HepG2 (cell line): ENCODE results near the gene APBB1IP. TPM values are rescaled to one million over a fixed set of nuclear protein-coding genes. Genes with fewer than 3 reads are reported as not detected.

Experiments
- ATAC-seq: fragments of 200-7000 bp; cut with Tn5 transposase; 3 replicates; pipeline ENCODE4 v1.9.1; 2020; ENCODE audit warnings: mild to moderate bottlenecking, moderate library complexity
- BruUV-seq: library from RNA; stranded (reverse); fragments of 400-500 nt; replicated peaks from 2 replicates; lab custom pipeline; 2021; lab: Mats Ljungman, UMichigan
- CTCF ChIA-PET: fragments of 300-600 bp; formaldehyde crosslinking; extraction: SDS; loops from one replicate; lab custom pipeline; 2021; ENCODE audit warnings: low total read pairs, inconsistent platforms, low intra/inter-chr PET ratio; lab: Yijun Ruan, JAX
- POLR2A ChIA-PET: fragments of 350-600 bp; sonication (Branson Sonifier 250); formaldehyde crosslinking; loops from one replicate; lab custom pipeline; 2020; ENCODE audit warnings: antibody characterized with exemption, inconsistent platforms; lab: Yijun Ruan, JAX
- DNase-seq: peaks from one replicate; pipeline ENCODE4 v3.0.0-alpha.2; 2015; ENCODE audit warnings: low spot score
- FAIRE-seq: peaks from 3 replicates; lab custom pipeline; 2011; peaks lifted over from hg19 to GRCh38; lab: Jason Lieb, UNC
- H2AFZ ChIP-seq: one replicate; pipeline ENCODE4 v1.6.1; 2011; ENCODE audit warnings: low read length, inconsistent platforms
- H3K27ac ChIP-seq: fragments of 300-600 bp; 3 replicates; pipeline ENCODE4 v1.8.0; 2011; ENCODE audit warnings: mixed run types, mild to moderate bottlenecking, mixed read lengths, low read length, inconsistent platforms; ENCODE audit not compliant: insufficient read depth; ENCODE audit errors: extremely low read length
- H3K27me3 ChIP-seq, 2 experiments: fragments of 200-600 bp in 1 of 2; 2 replicates in 1 of 2; 3 replicates in 1 of 2; pipeline versions ENCODE4 v1.6.0 to v1.8.0; 2011; ENCODE audit warnings: low read length in 2 of 2, mild to moderate bottlenecking in 2 of 2, moderate library complexity in 2 of 2, inconsistent platforms in 1 of 2; ENCODE audit not compliant: insufficient read depth in 2 of 2, control insufficient read depth in 1 of 2
- H3K36me3 ChIP-seq, 2 experiments: fragments of 200-600 bp in 1 of 2; replicated peaks in 1 of 2; 2 replicates in 1 of 2; 3 replicates in 1 of 2; pipeline versions ENCODE4 v1.5.1 to v1.8.0; 2011; ENCODE audit warnings: low read length in 2 of 2, inconsistent platforms in 1 of 2; ENCODE audit not compliant: insufficient read depth in 2 of 2, control insufficient read depth in 1 of 2
- H3K4me1 ChIP-seq: 2 replicates; pipeline ENCODE4 v1.5.1; 2012; ENCODE audit warnings: low read length, inconsistent platforms; ENCODE audit not compliant: insufficient read depth
- H3K4me2 ChIP-seq: 2 replicates; pipeline ENCODE4 v1.6.0; 2011; ENCODE audit warnings: low read depth, low read length, inconsistent platforms
- H3K4me3 ChIP-seq, 3 experiments: fragments of 200-600 bp in 1 of 3; sonication (generic), shearing (Covaris generic) in 1 of 3; replicated peaks in 1 of 3; 2 replicates each; pipeline ENCODE4 v1.5.1; 2011 to 2016; ENCODE audit warnings: low read length in 3 of 3, inconsistent platforms in 2 of 3, low read depth in 2 of 3, mild to moderate bottlenecking in 2 of 3, control low read depth in 1 of 3, mixed read lengths in 1 of 3; ENCODE audit not compliant: insufficient read depth in 1 of 3
- H3K79me2 ChIP-seq: one replicate; pipeline ENCODE4 v1.6.1; 2011; ENCODE audit warnings: low read length, inconsistent platforms; ENCODE audit not compliant: insufficient read depth
- H3K9ac ChIP-seq: 2 replicates; pipeline ENCODE4 v1.6.0; 2011; ENCODE audit warnings: mild to moderate bottlenecking, low read depth, low read length, inconsistent platforms; ENCODE audit not compliant: insufficient read depth
- H3K9me3 ChIP-seq: 2 replicates; pipeline ENCODE4 v1.5.1; 2012; ENCODE audit warnings: mild to moderate bottlenecking, low read length
- H4K20me1 ChIP-seq: 2 replicates; pipeline ENCODE4 v1.6.0; 2011; ENCODE audit warnings: inconsistent platforms, mild to moderate bottlenecking, low read length, moderate library complexity; ENCODE audit not compliant: insufficient read depth
- HOXA7 ChIP-seq: sonication (generic); formaldehyde crosslinking; IDR thresholded peaks from 2 replicates; pipeline ENCODE4 v1.8.1; 2022; ENCODE audit warnings: mild to moderate bottlenecking, missing genetic modification reagents, moderate library complexity
- XRCC5 ChIP-seq: fragments of 200-400 bp; formaldehyde crosslinking; optimal IDR thresholded peaks from 2 replicates; pipeline ENCODE3; 2017; ENCODE audit warnings: mild to moderate bottlenecking, low read length
- whole genome bisulfite sequencing: methylation state at CpG from one replicate; pipeline ENCODE4 v1.1.6; 2017; ENCODE audit warnings: low lambda C conversion rate; 5-methylcytosine and 5-hydroxymethylcytosine counted together
- in situ Hi-C: cut with HindIII; loops from 2 replicates; pipeline ENCODE4 v1.10.0; 2017; ENCODE audit warnings: low pct_unique_long_range_greater_than_20kb; ENCODE audit not compliant: extremely low pct_ligation_motif_present
- intact Hi-C: fragments of 100-400 bp; cut with micrococcal nuclease; formaldehyde crosslinking; loops from one replicate; pipeline ENCODE4 v1.10.0; 2022; ENCODE audit not compliant: unreplicated experiment
- polyA plus RNA-seq, 8 experiments: library from polyadenylated mRNA; depleted of rRNA in 3 of 8; stranded (reverse) in 7 of 8; unstranded in 1 of 8; fragments of >200 nt; fragmentation: Illumina TruSeq in 4 of 8; extraction: Trizol in 4 of 8; gene quantifications; 2 replicates each; pipeline versions ENCODE4 v1.2.1 to v1.2.3, GENCODE V29; 2011 to 2016; ENCODE audit warnings: low read depth in 4 of 8, missing spikeins in 1 of 8, mixed read lengths in 1 of 8; ENCODE audit not compliant: insufficient read depth in 1 of 8
- total RNA-seq, 5 experiments: library from RNA; depleted of rRNA; stranded (reverse); fragments of >200 nt; fragmentation: Illumina TruSeq; extraction: Trizol; gene quantifications; 2 replicates each; pipeline ENCODE4 v1.2.3, GENCODE V29; 2016; ENCODE audit warnings: low read depth in 1 of 5
- TF ChIP-seq, protein P1 (sequence below), 2 experiments: IDR thresholded peaks; 2 replicates each; pipeline ENCODE4 v1.6.1; 2011 to 2012; ENCODE audit warnings: low read length in 2 of 2, borderline replicate concordance in 1 of 2, low read depth in 1 of 2, mild to moderate bottlenecking in 1 of 2, moderate library complexity in 1 of 2
- TF ChIP-seq, protein P2 (sequence below): sonication (generic); formaldehyde crosslinking; conservative IDR thresholded peaks from 2 replicates; pipeline ENCODE4 v1.4.0; 2020; ENCODE audit warnings: missing genetic modification reagents
- TF ChIP-seq, protein P3 (sequence below): sonication (generic); formaldehyde crosslinking; IDR thresholded peaks from 2 replicates; pipeline ENCODE4 v1.5.1; 2020; ENCODE audit warnings: missing genetic modification reagents, mild to moderate bottlenecking, borderline replicate concordance

The APBB1IP gene
- total and polyA plus RNA-seq, 2 of the 13 experiments (the other 11 are each of a cell fraction or from before 2014, with no cell fraction given): 0.08 TPM; not detected in 1

DNA sequence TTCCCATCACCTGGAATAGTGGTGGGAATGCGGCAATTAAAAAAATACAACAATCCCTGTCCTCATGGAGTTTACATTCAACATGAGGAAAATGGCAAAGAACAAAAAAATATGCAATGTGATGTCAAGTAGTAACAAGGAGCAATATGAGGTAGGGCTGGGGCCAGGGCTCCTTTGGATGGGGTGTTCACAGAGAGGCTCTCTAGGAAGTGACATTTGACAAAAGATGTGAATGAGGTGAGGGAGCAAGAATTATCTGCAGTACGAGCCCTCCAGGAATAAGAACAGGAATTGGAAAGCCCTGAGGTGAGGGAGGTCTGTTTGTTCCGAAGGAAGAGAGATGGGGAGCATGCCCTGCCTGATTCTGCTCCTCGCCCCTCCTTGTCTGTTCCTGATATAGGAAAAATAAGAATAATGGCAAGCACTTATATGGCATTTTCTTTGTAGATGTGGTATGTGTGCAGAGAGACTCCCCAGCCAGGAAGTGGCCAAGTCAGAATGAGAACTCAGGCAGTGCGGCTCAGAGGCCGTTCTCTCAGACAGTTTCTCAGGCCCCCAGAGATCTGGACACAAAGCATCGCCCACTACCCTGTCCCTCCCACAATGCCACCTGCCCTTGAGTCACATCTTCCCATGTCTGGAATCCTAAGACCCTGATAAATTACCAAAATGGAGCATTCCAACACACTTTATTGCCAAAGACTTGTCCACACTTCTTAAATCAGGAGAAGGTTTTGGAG is 105.6 kb downstream of the APBB1IP start:
- FAIRE-seq: no peak
- no peak for ATAC-seq
- no peak overlapping the region for H3K9ac ChIP-seq
- in situ Hi-C loops: no loop called here
- CTCF ChIA-PET: no interaction called here
- no peaks in the 10 kb centered on the region for H4K20me1 ChIP-seq
- no peak overlapping the region for H3K27ac ChIP-seq
- H3K36me3 ChIP-seq: no peaks in the 10 kb centered on the region
- H3K4me2 ChIP-seq: no peak overlapping the region
- H3K4me1 ChIP-seq: no peaks in the 10 kb centered on the region
- TF ChIP-seq, protein P1, sequence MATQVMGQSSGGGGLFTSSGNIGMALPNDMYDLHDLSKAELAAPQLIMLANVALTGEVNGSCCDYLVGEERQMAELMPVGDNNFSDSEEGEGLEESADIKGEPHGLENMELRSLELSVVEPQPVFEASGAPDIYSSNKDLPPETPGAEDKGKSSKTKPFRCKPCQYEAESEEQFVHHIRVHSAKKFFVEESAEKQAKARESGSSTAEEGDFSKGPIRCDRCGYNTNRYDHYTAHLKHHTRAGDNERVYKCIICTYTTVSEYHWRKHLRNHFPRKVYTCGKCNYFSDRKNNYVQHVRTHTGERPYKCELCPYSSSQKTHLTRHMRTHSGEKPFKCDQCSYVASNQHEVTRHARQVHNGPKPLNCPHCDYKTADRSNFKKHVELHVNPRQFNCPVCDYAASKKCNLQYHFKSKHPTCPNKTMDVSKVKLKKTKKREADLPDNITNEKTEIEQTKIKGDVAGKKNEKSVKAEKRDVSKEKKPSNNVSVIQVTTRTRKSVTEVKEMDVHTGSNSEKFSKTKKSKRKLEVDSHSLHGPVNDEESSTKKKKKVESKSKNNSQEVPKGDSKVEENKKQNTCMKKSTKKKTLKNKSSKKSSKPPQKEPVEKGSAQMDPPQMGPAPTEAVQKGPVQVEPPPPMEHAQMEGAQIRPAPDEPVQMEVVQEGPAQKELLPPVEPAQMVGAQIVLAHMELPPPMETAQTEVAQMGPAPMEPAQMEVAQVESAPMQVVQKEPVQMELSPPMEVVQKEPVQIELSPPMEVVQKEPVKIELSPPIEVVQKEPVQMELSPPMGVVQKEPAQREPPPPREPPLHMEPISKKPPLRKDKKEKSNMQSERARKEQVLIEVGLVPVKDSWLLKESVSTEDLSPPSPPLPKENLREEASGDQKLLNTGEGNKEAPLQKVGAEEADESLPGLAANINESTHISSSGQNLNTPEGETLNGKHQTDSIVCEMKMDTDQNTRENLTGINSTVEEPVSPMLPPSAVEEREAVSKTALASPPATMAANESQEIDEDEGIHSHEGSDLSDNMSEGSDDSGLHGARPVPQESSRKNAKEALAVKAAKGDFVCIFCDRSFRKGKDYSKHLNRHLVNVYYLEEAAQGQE (IDR thresholded peaks at IDR 0.05; ENCODE audit: borderline replicate concordance in 1 of 2, low read depth in 1 of 2, low read length in 2 of 2): no peak
- TF ChIP-seq, protein P2, sequence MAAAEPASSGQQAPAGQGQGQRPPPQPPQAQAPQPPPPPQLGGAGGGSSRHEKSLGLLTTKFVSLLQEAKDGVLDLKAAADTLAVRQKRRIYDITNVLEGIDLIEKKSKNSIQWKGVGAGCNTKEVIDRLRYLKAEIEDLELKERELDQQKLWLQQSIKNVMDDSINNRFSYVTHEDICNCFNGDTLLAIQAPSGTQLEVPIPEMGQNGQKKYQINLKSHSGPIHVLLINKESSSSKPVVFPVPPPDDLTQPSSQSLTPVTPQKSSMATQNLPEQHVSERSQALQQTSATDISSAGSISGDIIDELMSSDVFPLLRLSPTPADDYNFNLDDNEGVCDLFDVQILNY (CRISPR knock-in tag): no peak
- no peak for TF ChIP-seq XRCC5
- TF ChIP-seq HOXA7 (CRISPR knock-in tag): no peak
- TF ChIP-seq, protein P3, sequence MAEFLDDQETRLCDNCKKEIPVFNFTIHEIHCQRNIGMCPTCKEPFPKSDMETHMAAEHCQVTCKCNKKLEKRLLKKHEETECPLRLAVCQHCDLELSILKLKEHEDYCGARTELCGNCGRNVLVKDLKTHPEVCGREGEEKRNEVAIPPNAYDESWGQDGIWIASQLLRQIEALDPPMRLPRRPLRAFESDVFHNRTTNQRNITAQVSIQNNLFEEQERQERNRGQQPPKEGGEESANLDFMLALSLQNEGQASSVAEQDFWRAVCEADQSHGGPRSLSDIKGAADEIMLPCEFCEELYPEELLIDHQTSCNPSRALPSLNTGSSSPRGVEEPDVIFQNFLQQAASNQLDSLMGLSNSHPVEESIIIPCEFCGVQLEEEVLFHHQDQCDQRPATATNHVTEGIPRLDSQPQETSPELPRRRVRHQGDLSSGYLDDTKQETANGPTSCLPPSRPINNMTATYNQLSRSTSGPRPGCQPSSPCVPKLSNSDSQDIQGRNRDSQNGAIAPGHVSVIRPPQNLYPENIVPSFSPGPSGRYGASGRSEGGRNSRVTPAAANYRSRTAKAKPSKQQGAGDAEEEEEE (CRISPR knock-in tag): no peak
- H3K79me2 ChIP-seq: no peaks in the 10 kb centered on the region
- H3K27me3 ChIP-seq: peaks cover 0 to 1% of the 10 kb centered on the region in 2 experiments; a peak in 2 of 5 replicates
- POLR2A ChIA-PET: no interaction called here
- no peak overlapping the region for H3K4me3 ChIP-seq
- intact Hi-C loops: loop anchor here (5.0 kb wide), 1 partner anchor 186 kb away; no protein-coding TSS in a partner anchor
- no peak for DNase-seq
- no peaks in the 10 kb centered on the region for H3K9me3 ChIP-seq
- H2AFZ ChIP-seq: no peak overlapping the region
- 7% methylated on average over 4 of the region's 7 CpGs for WGBS
- no TSS peak for BruUV-seq
